KBM-7 (cell line): ENCODE measurements around the gene SERHL2.
A peak's percentile ranks its signal among the peaks of the same experiment; 100 is the strongest.
"Not testable (repeated sequence)": the region's sequence is repeated elsewhere in the genome, so short reads cannot be mapped to it uniquely, and the experiment has no call there.

Source experiments
- DNase-seq: peaks from one replicate; pipeline ENCODE4 v3.0.0-alpha.2; 2015
- in situ Hi-C: fragments of 300-500 bp; cut with MboI; formaldehyde crosslinking; loops from 2 replicates; pipeline ENCODE4 v1.14.3; 2020; ENCODE audit warnings: low sequenced_read_pairs, low pct_unique_long_range_greater_than_20kb, mixed read lengths

Gene SERHL2

DNA sequence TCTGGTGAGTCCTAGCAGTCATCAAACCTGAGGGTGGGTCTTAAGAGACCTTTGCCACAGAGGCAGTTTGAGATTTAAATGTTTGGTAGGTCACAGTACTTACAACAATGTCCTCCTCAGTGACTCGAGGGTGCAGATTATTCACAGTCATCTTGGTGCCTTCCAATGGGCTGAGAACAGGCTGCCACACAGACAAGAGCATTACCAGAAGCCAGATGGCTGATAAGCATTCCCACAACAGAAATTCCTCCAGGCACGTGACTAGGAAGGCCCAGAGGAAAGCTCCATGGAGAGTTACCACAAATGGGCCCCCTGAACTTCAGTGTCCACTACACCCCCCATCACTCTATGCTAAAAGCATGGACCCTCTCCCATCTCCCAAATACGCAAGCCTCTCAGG lies 41.7 kb downstream of the SERHL2 start:
- in situ Hi-C loops = no loop called here
- no peak for DNase-seq

DNA sequence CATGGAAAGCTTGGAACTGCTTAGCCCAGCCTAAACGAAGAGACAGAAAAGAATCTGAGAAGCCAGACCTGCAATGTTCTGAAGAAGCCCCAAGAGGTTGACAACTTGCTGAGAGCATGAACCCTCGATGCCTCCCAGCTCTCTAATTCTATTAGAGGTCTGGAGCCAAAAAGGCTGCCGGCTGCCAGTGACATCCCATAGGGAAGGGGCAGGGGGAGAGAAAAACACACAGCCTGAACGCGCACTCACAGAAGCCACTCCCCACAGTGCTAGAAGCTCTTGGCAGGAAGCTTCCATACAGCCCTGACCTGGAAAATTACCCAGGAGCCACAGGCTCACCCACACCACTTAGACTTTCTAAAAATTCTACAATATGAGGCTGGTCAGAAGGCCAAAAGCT lies 42.6 kb downstream of the SERHL2 start:
- in situ Hi-C loops = no loop called here
- DNase-seq = no peak

DNA sequence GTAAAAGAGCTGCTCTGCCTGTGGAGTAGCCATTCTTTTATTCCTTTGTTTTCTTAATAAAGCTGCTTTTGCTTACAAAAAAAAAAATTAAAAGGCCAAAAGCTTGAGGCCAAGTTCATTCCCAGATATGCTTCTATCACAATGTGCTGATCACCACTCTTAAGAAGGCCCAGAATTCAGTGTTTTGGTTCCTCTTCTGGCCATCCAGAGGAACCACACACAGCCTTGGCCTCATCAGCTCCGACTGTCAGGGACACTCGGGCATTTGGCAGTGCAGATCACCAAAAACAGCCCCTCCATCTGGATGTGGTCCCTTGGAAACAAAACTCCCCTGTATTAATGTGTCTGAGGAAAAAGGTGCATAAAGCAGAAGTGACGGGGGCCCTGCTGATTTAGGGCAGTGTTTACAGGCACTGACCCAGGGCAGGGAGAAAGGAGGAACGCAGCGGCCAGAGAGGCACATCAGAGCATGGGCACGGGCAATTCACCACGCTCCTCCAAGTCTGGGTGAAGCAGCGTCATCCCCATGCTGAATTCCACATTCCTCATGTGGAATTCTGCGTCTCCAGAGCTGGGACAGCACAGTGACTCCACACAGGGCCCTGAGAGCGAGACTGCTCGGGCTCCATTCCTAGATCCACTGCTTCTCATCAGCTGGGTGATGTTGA lies 43.2 kb downstream of the SERHL2 start:
- in situ Hi-C loops = no loop called here
- no peak for DNase-seq

DNA sequence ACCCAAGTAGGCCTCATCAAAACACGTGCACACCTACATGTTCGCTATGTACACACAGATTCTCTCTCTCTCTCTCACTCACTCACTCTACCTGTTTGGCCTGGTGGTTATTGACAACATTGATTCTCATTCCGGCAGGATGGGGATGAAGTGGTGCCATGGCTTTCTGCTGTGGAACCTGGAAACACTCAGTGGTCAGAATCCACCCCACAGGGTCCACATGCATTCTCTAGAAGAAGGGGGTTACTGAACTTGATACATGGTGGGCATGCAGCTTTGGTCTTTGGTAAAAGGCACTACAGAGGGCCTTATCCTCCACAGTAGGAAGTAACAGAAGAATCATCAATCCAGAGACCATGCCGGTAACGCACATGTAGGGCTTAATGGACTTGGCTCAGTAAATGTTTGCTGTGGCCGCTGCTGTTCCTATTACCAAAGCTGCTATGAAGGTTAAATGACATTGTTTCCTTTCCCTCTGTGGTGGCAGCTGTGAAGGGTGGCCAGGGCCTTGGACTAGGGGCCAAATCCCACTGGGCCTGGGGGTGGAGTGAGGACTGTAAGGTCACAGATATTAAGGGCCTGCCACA lies 48.2 kb downstream of the SERHL2 start:
- in situ Hi-C loops = no loop called here
- DNase-seq = no peak

DNA sequence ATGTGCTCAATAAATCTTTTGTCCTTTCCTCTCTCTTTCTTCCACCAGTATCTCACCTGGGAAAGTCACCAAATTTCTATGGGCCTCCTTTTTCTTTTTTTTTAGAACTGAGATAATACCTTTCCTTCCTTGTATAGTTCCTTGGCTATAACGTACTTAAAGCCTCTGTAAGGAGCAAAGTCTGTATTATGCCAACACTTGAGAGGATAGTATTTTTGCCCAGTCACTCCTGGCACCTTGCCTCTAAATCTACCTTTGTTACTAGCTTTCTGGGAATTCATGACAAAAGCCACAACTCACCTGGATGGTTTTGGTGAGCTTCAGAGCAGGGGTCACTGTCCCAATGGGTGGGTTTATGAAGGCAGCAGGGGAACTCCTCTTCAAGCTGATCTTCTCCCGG lies 48.7 kb downstream of the SERHL2 start:
- DNase-seq = no peak
- in situ Hi-C loops = no loop called here

DNA sequence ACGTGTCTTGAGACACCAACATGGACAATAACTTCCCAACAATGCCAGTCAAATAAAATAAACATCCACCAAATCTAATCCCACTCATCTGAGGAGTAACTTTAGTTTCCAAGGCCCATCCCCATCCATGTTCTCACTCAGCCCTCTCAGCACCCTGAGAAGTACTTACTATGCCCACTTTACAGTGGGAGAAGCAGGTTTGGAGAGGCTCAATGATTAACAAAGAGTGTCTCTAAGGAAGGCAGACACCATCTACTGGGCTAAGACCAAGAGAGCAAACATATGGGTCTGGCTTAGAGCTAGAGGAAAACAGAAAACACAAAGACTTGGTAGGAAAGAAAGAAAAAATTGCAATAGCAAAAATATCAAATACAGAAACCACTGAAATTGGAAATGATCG lies 49.7 kb downstream of the SERHL2 start:
- in situ Hi-C loops = no loop called here

DNA sequence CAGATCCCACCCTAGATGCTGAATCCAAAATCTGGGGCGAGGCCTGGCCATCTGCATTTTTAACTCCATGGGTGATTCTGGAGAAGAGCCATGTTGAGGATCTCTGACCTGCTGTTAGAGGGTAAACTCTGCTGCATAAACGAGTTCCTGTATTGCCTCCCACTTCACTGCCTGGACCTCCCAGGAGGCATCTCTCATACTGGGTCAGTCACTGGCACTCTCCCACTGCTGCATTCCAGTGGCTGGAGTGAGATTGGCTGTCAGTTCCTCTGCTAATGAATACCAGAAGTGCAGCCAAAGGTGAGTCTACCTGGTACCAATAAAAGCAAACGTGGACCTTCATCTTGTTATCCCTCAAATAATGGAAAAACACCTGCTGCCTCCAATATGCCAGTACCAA lies 50.6 kb downstream of the SERHL2 start:
- in situ Hi-C loops = no loop called here
- no peak for DNase-seq

More for the DNA sequence above, 49.7 kb downstream of the SERHL2 start:
- DNase-seq = no peak

DNA sequence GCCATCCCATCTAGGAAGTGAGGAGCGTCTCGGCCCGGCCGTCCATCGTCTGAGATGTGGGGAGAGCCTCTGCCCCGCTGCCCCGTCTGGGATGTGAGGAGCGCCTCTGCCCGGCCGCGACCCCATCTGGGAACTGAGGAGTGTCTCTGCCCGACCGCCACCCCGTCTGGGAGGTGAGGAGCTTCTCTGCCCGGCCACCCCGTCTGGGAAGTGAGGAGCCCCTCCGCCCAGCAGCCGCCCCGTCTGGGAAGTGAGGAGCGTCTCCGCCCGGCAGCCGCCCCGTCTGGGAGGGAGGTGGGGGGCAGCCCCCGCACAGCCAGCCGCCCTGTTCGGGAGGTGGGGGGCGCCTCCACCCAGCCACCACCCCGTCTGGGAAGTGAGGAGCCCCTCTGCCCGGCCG lies 53.9 kb downstream of the SERHL2 start:
- in situ Hi-C loops, DNase-seq: not testable (repeated sequence)

DNA sequence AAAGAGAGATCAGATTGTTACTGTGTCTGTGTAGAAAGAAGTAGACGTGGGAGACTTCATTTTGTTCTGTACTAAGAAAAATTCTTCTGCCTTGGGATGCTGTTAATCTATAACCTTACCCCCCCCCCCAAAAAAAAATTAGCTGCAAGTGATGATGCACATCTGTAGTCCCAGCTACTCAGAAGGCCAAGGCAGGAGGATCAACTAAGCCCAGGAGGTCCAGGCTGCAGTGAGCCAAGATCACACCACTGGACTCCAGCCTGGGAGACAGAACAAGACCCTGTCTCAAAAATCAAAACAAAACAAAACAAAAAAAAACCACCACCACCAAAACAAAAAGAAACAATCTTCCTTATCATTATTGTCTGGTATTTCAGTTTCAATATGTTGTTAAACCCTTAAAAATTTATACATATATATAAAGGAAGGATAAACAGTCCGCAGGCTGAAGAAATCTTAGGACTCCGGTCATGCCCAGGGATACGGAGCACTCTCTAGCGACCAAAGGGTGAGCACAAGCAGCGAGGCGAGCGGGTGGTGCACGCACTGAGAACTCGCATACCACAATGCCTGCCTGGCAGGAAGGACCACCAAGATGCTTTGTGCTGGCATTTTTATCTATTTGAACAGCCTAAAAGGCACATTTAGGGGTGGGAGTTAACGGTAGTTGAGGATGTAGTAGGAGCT lies 54.5 kb downstream of the SERHL2 start:
- in situ Hi-C loops = no loop called here
- no peak for DNase-seq

DNA sequence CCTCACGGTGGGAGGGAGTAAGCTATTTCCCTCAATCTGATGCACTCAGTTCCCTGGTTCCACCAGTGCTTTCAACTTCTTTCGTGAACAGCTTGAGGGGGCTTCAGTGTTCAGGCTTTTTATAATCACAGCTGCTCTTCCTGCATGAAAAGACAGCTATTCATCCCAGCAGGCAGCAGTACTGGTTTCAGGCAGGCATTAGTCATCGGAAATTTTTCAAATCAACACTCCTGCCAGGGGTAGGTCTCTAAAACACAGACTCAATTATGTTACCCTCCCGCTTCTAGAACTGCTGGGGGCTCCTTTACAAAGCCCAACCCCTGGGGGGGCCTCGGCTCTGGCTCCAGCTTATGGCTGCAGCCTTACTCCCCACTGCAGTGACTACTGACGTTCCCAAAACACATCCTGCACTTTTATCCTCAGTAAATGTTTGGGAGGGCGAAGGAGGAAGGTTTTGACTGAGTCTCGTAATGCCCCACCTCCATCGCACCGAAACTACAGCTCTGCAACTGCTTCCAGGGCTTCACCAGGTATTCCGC lies 55.1 kb downstream of the SERHL2 start:
- DNase-seq = no peak
- in situ Hi-C loops = no loop called here

DNA sequence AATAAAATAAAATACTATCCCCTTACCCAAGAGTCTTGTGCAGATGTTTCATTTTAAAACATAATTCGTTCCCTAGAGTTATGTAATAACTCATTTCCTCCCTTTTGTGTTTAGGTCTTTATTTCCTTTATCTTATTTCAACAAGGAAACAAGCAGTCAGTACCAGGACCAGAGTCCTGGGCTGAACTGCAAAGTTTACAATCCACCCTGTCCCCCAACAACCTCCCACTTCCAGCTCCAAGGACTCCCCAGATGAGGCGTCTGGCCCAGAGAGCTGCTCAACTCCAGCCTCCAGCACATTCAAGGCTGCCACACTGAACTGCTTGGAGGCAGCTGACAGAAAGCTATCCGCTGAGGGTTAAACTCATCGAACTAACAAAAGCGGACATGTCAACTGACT lies 56.4 kb downstream of the SERHL2 start:
- DNase-seq = no peak
- in situ Hi-C loops = no loop called here

DNA sequence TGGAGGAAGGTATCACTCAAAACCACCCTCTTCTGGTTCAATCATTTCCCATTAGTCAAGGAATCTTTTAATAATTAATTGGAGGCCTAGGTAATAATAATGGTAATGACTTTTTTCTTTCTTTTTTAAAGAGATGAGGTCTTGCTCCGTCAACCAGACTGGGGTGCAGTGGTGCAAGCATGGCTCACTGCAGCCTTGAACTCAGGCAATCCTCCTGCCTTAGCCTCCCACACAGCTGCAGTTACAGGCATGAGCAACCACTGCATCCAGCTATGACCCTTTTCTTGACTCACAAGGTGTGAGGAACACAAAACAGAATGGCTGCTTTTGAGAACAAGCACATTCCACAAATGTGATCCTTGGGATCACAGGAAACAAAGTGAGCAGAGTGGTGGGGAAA lies 57.3 kb downstream of the SERHL2 start:
- no peak for DNase-seq
- in situ Hi-C loops = no loop called here

DNA sequence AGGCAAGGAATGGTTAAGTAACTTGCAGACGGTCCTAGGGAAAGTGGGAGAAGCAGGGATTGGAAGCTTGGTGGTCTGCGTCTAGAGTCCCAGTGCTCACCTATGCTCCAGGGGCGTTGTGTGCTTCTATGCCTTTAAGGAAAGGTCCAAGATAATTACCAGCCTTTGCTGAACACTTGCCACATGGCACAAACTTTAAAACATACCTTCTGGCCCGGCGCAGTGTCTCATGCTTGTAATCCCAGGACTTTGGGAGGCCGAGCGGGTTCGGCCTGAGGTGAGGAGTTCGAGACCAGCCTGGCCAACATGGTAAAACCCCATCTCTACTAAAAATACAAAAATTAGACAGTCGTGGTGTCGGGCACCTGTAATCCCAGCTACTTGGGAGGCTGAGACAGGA lies 58.6 kb downstream of the SERHL2 start:
- in situ Hi-C loops = no loop called here

DNA sequence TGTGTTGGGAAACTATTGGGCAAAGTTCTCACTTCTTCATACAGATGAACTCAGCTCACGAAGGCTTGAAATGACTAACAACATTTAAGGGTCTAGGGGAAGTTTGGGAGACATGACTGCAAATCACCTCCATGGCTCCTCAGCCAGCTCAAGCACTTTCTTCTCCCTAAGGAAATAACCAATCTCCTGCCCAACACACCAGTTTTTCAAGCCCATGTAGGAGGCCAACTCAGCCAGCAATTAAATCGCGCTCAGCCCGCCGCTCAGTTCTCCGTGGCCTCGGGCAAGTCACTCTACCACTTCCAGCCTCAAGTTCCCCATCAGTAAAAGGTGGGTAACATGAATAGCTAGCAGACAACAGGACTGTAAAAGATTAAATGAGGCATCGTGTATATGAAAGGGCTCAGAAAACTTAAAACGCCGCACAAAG lies 60.1 kb downstream of the SERHL2 start:
- in situ Hi-C loops = no loop called here
- DNase-seq = no peak

More for the DNA sequence above, 58.6 kb downstream of the SERHL2 start:
- DNase-seq = no peak

DNA sequence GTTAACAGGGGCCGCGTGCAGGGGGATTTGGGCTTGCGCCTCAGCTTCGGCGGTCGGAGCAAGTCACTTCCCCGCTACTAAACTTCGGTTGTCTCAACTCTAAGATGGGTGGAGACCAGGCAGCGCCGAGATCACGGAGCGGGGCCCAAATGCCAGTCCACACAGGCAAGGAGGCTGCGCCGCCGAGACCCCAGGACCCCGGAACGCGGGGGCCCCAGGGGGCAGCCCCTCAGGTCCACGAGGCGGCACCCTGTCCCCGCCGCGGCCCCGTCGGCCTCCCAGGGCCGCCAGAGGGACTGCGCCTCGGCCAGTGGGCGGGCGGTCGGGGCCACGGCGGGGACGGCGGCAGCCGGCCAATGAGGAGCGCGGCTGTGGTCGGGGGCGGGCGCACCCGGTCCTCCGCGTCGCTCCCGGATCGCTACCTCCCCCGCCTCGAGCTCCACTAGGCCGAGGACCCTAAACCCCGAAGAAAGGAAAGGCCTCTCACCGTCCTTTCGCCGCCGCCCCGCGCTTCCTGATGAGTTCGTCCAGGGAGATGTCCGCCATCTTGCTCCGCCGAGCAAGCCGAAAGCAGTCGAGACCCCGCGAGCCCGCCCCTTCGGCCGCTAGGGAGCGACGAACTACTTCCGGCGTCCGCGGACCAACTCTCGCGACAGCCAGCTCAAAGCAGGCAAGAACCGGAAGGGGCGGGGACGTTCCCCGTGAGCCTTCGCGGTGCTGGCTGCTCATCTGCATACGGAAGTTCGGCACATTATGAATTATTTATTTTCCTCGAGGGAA lies 60.7 kb downstream of the SERHL2 start, which contains the start of gene POLDIP3:
Gene POLDIP3, minus strand, starts transcription at position 572 of the 780 bp plus-strand sequence. Its CDS starts 26 bp downstream, at position 546.
- peak; percentile 97 for DNase-seq
- in situ Hi-C loops = no loop called here

DNA sequence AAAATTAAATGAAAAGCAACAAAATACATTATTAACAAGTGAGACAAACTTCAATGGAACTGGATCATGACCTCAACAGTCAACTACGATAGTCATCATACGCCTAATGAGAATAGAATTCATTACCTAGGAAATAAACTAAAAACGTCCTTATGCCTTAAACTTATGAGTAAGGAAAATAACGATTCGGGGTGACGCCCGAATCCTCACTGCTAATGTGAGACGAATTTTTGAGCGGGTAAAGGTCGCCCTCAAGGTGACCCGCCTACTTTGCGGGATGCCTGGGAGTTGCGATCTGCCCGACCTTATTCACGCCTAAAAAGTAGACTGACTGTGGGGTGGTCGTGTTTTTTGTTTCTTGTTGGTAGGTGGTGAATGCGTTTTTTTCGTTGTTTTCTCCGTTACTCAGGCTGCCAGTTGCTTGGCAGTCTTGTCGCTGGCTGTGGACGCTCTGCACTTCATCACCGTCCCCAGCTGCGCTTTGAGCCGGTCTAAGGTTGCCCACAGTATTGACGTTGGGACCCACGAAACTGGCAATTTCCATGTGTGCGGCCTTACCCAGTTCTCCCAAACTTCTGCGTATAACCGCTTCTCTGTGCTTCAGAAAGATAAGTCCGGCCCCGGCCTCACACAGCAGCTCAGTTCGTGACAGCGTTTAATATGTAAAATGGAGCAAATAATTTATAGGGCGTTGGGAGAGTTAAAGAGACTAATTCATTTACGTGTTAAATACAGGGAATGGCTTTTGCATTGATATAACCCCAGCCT lies 61.5 kb downstream of the SERHL2 start:
- in situ Hi-C loops = no loop called here
- peak; percentile 98 for DNase-seq

DNA sequence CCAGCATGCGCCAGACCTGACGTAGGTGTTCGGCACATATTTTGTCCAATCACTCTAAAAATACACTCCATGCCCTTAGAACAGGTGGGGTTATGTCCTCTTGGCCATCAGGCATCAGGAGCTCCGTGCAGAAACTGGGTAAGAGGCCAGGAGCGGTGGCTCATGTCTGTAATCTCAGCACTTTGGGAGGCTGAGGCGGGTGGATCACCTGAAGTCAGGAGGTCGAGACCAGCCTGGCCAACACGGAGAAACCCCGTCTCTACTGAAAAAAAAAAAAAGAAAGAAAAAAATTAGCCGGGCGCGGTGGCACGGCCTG lies 62.1 kb downstream of the SERHL2 start:
- DNase-seq, in situ Hi-C loops: not testable (repeated sequence)

DNA sequence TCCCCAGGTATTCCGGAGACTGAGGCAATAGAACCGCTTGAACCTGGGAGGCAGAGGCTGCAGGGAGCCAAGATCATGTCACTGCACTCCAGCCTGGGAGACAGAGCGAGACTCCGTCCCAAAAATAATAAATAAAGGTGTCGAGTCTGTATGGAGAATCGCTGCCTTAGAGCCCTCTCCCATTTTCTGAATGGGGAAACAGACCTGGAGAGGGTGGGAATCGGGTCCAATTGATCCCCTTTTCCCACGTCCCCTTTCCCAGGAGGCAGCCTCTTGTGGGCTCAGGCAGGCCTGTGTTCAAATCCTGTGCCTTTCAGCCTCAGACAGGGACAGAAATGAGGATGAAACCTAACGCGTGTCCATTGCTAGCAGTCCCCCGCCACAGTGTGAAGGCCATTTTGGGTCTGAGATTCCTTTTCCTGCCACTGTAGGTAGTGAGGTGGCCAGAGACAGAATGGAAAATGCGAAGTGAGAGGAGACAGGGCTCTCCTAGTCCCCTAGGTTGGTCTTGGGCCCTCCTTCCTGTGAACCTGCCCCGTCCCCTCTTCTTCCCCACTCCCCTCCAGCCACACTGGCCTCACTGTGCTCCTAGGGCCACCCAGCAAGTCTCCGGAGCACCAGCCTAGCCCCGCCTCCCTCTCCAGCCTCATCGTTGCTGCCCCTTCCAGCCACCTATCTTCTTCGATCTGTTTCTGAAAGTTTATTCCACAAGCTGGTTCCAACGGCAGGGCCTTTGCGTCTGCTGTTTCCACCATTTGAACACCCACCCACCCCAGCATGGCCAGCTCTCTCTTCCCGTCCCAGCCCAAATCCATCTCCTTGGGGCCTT lies 63.6 kb downstream of the SERHL2 start:
- DNase-seq = no peak
- in situ Hi-C loops = no loop called here
